OCI-LY3 (cell line): ENCODE results near the gene AHNAK.

Source experiments
- EZH2phosphoT487 ChIP-seq: fragments of 200-600 bp; shearing (Covaris generic); IDR thresholded peaks from 2 replicates; pipeline ENCODE4 v1.6.1; 2018; ENCODE audit warnings: antibody characterized with exemption, mixed run types, low read depth
- TF ChIP-seq, protein P1 (sequence below): fragments of 200-600, 300-600 bp; sonication (generic); IDR thresholded peaks from 2 replicates; pipeline ENCODE4 v1.5.1; 2014; ENCODE audit warnings: antibody characterized with exemption, low read length, low read depth

GRCh38 chr11:62512961-62513360 is 33.6 kb downstream of the AHNAK start:
- TF ChIP-seq, protein P1, sequence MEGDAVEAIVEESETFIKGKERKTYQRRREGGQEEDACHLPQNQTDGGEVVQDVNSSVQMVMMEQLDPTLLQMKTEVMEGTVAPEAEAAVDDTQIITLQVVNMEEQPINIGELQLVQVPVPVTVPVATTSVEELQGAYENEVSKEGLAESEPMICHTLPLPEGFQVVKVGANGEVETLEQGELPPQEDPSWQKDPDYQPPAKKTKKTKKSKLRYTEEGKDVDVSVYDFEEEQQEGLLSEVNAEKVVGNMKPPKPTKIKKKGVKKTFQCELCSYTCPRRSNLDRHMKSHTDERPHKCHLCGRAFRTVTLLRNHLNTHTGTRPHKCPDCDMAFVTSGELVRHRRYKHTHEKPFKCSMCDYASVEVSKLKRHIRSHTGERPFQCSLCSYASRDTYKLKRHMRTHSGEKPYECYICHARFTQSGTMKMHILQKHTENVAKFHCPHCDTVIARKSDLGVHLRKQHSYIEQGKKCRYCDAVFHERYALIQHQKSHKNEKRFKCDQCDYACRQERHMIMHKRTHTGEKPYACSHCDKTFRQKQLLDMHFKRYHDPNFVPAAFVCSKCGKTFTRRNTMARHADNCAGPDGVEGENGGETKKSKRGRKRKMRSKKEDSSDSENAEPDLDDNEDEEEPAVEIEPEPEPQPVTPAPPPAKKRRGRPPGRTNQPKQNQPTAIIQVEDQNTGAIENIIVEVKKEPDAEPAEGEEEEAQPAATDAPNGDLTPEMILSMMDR: no peak
- TF ChIP-seq EZH2phosphoT487: no peak
